ENCODE data around the gene WDR19. TPM values are rescaled to one million over a fixed set of nuclear protein-coding genes. Genes with fewer than 3 reads are reported as not detected.

WDR19 gene
- total RNA-seq, 1 donor, result 32.0 TPM

DNA sequence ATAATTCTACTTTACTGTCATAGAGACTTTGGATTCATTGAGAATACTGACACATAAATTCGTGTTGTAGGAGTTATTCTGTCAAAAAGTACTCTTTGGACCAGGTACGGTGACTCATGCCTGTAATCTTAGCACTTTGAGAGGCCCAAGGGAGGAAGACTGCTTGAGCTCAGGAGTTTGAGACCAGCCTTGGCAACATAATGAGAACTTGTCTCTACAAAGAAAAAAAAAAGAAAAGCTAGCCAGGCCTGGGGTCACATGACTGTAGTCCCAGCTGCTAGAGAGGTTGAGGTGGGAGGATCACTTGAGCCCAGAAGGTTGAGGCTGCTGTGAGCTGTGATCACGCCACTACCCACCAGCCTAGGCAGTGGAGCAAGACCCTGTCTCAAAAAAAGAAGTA, 54.9 kb downstream of the WDR19 start:
- TF ChIP-seq CTCF (IDR thresholded peaks at IDR 0.05; ENCODE audit: insufficient read depth, low read depth, low read length), result no peak
- no peak overlapping the region for H3K4me3 ChIP-seq (ENCODE audit: low read depth, low read length)
- no peak for DNase-seq (ENCODE audit: low read depth)

GRCh38 chr4:39243462-39243861, 61.1 kb downstream of the WDR19 start:
- TF ChIP-seq CTCF (IDR thresholded peaks at IDR 0.05; ENCODE audit: insufficient read depth, low read depth, low read length), result no peak
- H3K4me3 ChIP-seq (ENCODE audit: low read depth, low read length), result no peak overlapping the region
- DNase-seq (ENCODE audit: low read depth), result no peak

DNA sequence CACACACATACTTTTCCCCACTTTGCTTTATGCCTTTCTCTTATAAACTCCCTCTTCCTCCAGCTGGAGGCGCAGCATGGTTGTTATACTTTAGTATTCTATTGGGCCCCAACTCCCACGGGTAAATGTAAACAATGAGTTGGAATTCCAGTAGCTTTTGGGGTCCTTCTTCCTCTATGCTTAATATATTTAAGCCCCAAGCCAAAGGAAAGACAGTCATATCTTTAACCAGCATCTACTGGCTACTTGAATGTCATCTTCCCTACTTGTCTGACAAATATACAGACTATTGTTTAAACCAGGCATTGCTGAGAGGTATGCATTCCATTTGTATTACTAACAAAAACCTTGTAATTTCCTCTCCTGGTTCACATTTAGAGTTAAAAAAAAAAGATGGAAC, 72.9 kb downstream of the WDR19 start:
- TF ChIP-seq CTCF (IDR thresholded peaks at IDR 0.05; ENCODE audit: insufficient read depth, low read depth, low read length), result peak; percentile 30
- H3K4me3 ChIP-seq (ENCODE audit: low read depth, low read length), result no peak overlapping the region
- peak; percentile 16 for DNase-seq (ENCODE audit: low read depth)

GRCh38 chr4:39255871-39256270, 73.5 kb downstream of the WDR19 start:
- TF ChIP-seq CTCF (IDR thresholded peaks at IDR 0.05; ENCODE audit: insufficient read depth, low read depth, low read length), result no peak
- H3K4me3 ChIP-seq (ENCODE audit: low read depth, low read length), result no peak overlapping the region
- DNase-seq (ENCODE audit: low read depth), result no peak

DNA sequence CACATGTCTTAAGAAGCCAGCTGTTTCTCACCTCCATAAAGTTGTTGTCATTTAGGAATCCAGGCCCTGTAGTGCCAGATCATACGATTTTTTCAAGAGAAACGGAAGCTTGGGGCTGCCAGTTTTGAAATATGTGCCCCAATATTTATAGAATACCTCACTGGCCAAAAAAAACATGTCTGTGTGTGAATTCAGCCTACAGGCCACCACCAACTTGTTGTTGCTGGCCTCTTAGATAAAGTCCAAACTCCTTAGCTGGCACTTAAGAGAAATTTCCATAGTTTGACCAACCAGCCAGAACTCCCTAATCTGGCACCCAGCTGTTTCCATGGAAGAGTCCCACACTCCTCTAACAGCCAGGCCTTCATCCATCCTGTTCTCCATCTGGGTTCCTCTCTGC, 74.1 kb downstream of the WDR19 start:
- no peak for DNase-seq (ENCODE audit: low read depth)
- no peak overlapping the region for H3K4me3 ChIP-seq (ENCODE audit: low read depth, low read length)
- no peak for TF ChIP-seq CTCF (IDR thresholded peaks at IDR 0.05; ENCODE audit: insufficient read depth, low read depth, low read length)

DNA sequence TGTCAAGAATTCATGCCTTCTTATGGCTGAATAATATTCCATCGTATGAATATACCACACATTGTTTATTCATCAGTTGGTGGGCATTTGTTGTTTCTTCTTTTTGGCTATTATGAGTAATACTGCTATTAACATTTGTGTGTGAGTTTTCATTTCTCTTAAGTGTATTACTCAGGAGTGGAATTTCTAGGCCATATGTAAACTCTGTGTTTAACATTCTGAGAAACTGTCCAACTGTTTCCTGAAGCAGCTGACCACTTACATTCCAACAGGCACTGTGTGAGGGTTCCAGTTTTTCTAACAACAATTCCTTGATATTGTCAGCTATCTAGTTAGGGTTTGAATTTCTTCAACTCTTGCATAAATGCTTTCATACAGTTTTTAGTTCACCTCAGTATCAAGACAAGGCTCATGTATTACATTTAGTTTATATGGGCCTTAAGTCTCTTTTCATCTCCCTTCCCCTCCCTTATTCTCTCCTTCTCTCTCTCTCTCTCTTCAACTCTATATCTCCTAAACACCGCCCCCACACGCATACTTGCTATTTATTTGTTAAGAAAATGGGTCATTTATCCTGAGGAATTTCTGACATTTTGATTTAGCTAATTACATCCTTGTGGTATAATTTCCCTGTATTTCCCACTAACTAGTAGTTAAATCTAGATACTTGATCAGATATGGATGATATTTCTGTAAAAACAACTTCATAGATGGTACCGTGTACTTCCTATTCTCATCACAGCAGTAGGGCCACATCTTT, 77.4 kb downstream of the WDR19 start:
- DNase-seq (ENCODE audit: low read depth), result peak; percentile 54
- TF ChIP-seq CTCF (IDR thresholded peaks at IDR 0.05; ENCODE audit: insufficient read depth, low read depth, low read length), result no peak
- no peak overlapping the region for H3K4me3 ChIP-seq (ENCODE audit: low read depth, low read length)

DNA sequence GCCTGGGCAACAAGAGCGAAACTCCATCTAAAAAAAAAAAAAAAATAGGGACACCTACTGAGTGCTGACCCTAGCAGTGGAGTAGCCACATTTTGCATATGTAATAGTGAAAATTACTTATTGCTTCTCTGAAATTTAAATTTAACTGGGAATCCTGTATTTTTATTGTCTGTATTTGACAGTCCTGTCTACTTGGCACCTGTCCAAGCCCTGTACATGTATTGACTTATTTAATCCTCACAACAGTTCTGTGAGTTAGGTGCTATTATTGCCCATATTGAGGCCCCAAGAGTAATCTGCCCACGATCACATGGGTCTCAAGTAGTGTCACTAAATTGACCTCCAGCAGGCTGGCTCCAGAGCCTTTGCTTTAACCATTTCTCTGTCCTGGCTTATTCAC, 81.6 kb downstream of the WDR19 start:
- no peak overlapping the region for H3K4me3 ChIP-seq (ENCODE audit: low read depth, low read length)
- DNase-seq (ENCODE audit: low read depth), result no peak
- no peak for TF ChIP-seq CTCF (IDR thresholded peaks at IDR 0.05; ENCODE audit: insufficient read depth, low read depth, low read length)

All from fibroblast of villous mesenchyme (primary cell).